Measurements from ENCODE around the gene SPATA3. TPM values are rescaled to one million over a fixed set of nuclear protein-coding genes. Genes with fewer than 3 reads are reported as not detected.

Gene SPATA3
- total and polyA plus RNA-seq, 2 of the 13 experiments (the other 11 are each of a cell fraction or from before 2014, with no cell fraction given) = not detected

DNA sequence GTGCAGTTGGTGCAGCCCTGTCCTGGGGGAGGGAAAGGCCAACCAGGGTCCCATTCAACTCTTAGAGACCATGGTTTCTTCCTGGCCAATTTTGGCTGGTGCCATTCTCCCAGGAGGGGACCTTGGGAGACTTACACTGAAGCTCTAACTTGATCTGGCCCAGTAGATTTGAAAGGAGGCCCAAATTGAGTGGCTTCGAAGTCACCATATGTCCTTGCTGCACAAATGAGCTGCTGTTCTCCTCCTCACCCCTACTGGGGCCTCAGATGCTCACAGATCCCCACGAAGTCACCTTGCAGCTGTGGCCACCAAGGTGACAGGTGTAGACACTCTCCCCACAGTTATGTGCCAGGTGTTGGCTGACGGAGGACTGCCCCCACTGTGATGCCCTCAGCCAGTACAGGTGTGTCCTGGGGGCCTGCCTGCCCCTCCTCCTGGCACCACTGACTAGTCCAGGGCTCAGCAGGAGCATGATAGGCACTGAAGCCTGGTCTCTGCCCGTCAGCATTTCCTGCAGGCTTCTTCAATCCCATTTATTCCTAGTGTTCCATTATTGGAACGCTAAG, 36.7 kb downstream of the SPATA3 start (continued):
- TF ChIP-seq, protein P1, sequence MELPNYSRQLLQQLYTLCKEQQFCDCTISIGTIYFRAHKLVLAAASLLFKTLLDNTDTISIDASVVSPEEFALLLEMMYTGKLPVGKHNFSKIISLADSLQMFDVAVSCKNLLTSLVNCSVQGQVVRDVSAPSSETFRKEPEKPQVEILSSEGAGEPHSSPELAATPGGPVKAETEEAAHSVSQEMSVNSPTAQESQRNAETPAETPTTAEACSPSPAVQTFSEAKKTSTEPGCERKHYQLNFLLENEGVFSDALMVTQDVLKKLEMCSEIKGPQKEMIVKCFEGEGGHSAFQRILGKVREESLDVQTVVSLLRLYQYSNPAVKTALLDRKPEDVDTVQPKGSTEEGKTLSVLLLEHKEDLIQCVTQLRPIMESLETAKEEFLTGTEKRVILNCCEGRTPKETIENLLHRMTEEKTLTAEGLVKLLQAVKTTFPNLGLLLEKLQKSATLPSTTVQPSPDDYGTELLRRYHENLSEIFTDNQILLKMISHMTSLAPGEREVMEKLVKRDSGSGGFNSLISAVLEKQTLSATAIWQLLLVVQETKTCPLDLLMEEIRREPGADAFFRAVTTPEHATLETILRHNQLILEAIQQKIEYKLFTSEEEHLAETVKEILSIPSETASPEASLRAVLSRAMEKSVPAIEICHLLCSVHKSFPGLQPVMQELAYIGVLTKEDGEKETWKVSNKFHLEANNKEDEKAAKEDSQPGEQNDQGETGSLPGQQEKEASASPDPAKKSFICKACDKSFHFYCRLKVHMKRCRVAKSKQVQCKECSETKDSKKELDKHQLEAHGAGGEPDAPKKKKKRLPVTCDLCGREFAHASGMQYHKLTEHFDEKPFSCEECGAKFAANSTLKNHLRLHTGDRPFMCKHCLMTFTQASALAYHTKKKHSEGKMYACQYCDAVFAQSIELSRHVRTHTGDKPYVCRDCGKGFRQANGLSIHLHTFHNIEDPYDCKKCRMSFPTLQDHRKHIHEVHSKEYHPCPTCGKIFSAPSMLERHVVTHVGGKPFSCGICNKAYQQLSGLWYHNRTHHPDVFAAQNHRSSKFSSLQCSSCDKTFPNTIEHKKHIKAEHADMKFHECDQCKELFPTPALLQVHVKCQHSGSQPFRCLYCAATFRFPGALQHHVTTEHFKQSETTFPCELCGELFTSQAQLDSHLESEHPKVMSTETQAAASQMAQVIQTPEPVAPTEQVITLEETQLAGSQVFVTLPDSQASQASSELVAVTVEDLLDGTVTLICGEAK (IDR thresholded peaks at IDR 0.05) = no peak
- TF ChIP-seq, protein P1 (CRISPR knock-in tag; IDR thresholded peaks at IDR 0.05) = no peak
- TF ChIP-seq ZSCAN25 (CRISPR knock-in tag; IDR thresholded peaks at IDR 0.05) (peak; percentile 59; the same call in 1 of the 2 replicates), ZIK1 (CRISPR knock-in tag; IDR thresholded peaks at IDR 0.05; ENCODE audit: borderline replicate concordance, low read depth) (0 out of 2 replicates have a peak, but pooled peaks have one; percentile 58), YEATS4 (CRISPR knock-in tag; IDR thresholded peaks at IDR 0.05; ENCODE audit: borderline replicate concordance) (no peak), ZNF33B (CRISPR knock-in tag; IDR thresholded peaks at IDR 0.05) (peak; percentile 74), ZNF547 (CRISPR knock-in tag; IDR thresholded peaks at IDR 0.05) (peak; percentile 69; the same call in 1 of the 2 replicates), SMARCC2 (IDR thresholded peaks at IDR 0.05) (no peak), DMAP1 (CRISPR knock-in tag; IDR thresholded peaks at IDR 0.05) (0 out of 2 replicates have a peak, but pooled peaks have one; percentile 4), HIVEP1 (CRISPR knock-in tag; IDR thresholded peaks at IDR 0.05) (0 out of 2 replicates have a peak, but pooled peaks have one; percentile 25), NR2F6 (IDR thresholded peaks at IDR 0.05) (no peak), NR2F6 (CRISPR knock-in tag; IDR thresholded peaks at IDR 0.05) (no peak)
- TF ChIP-seq, protein P2, sequence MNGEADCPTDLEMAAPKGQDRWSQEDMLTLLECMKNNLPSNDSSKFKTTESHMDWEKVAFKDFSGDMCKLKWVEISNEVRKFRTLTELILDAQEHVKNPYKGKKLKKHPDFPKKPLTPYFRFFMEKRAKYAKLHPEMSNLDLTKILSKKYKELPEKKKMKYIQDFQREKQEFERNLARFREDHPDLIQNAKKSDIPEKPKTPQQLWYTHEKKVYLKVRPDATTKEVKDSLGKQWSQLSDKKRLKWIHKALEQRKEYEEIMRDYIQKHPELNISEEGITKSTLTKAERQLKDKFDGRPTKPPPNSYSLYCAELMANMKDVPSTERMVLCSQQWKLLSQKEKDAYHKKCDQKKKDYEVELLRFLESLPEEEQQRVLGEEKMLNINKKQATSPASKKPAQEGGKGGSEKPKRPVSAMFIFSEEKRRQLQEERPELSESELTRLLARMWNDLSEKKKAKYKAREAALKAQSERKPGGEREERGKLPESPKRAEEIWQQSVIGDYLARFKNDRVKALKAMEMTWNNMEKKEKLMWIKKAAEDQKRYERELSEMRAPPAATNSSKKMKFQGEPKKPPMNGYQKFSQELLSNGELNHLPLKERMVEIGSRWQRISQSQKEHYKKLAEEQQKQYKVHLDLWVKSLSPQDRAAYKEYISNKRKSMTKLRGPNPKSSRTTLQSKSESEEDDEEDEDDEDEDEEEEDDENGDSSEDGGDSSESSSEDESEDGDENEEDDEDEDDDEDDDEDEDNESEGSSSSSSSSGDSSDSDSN (CRISPR knock-in tag; IDR thresholded peaks at IDR 0.05) = peak; percentile 26; the same call in 1 of the 2 replicates
- TF ChIP-seq, protein P3, sequence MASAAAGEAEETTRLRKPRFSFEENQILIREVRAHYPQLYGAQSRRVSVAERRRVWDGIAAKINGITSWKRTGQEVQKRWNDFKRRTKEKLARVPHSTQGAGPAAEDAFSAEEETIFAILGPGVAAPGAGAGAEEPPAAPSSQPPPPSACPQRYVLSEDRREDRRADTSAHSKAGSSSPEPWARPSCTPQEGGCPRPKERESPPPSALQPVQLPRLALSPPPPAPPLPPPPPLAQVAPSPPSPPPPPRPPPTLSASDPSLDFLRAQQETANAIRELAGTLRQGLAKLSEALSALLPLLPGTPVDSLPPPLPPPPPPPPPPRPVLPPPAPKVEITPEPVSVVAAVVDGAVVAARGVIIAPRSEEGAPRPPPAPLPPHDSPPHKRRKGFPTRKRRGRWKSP (CRISPR knock-in tag; IDR thresholded peaks at IDR 0.05) = peak; percentile 28; the same call in 1 of the 2 replicates
- TF ChIP-seq, protein P4, sequence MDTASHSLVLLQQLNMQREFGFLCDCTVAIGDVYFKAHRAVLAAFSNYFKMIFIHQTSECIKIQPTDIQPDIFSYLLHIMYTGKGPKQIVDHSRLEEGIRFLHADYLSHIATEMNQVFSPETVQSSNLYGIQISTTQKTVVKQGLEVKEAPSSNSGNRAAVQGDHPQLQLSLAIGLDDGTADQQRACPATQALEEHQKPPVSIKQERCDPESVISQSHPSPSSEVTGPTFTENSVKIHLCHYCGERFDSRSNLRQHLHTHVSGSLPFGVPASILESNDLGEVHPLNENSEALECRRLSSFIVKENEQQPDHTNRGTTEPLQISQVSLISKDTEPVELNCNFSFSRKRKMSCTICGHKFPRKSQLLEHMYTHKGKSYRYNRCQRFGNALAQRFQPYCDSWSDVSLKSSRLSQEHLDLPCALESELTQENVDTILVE (CRISPR knock-in tag; IDR thresholded peaks at IDR 0.05) = no peak
